IMR-90 (cell line): ENCODE results near the gene ACACB. TPM values are rescaled to one million over a fixed set of nuclear protein-coding genes. Genes with fewer than 3 reads are reported as not detected.

Experiments used
- ATAC-seq: fragments of 200-7000 bp; cut with Tn5 transposase; 2 replicates; pipeline ENCODE4 v1.9.1; 2020; ENCODE audit warnings: low read depth, mild to moderate bottlenecking, moderate library complexity
- BruUV-seq: library from RNA; stranded (reverse); fragments of 400-500 nt; replicated peaks from 2 replicates; lab custom pipeline; 2021; lab: Mats Ljungman, UMichigan
- CTCF ChIA-PET: fragments of 300-600 bp; formaldehyde crosslinking; extraction: SDS; loops from one replicate; lab custom pipeline; 2021; ENCODE audit warnings: antibody characterized with exemption; lab: Yijun Ruan, JAX
- POLR2A ChIA-PET: fragments of 300-600 bp; sonication (Branson Sonifier 250); formaldehyde crosslinking; loops from one replicate; lab custom pipeline; 2022; ENCODE audit warnings: antibody characterized with exemption; ENCODE audit not compliant: unreplicated experiment; lab: Charles Lee
- DNase-seq: peaks from one replicate; pipeline ENCODE4 v3.0.0; 2013
- H2AFZ ChIP-seq: replicated peaks from 2 replicates; pipeline ENCODE3; 2013; ENCODE audit warnings: low read length, mild to moderate bottlenecking; ENCODE audit not compliant: poor library complexity
- H2AK5ac ChIP-seq: 2 replicates; pipeline ENCODE4 v1.6.1; 2013; ENCODE audit warnings: low read depth, low read length, inconsistent platforms
- H2AK9ac ChIP-seq: replicated peaks from 2 replicates; pipeline ENCODE3; 2013; ENCODE audit warnings: mild to moderate bottlenecking, low read depth, low read length, moderate library complexity; ENCODE audit not compliant: poor library complexity
- H2BK120ac ChIP-seq: 2 replicates; pipeline ENCODE4 v1.6.1; 2013; ENCODE audit warnings: low read depth, low read length, inconsistent platforms
- H2BK15ac ChIP-seq: 3 replicates; pipeline ENCODE4 v1.6.1; 2013; ENCODE audit warnings: low read depth, low read length, inconsistent platforms
- H2BK20ac ChIP-seq: 2 replicates; pipeline ENCODE4 v1.6.1; 2013; ENCODE audit warnings: low read depth, mild to moderate bottlenecking, inconsistent platforms, low read length, moderate library complexity
- H2BK5ac ChIP-seq: 2 replicates; pipeline ENCODE4 v1.6.1; 2013; ENCODE audit warnings: mild to moderate bottlenecking, low read depth, low read length, inconsistent platforms; ENCODE audit not compliant: poor library complexity, severe bottlenecking
- H3K14ac ChIP-seq: replicated peaks from 2 replicates; pipeline ENCODE4 v1.6.1; 2013; ENCODE audit warnings: low read depth, low read length, inconsistent platforms
- H3K18ac ChIP-seq: 2 replicates; pipeline ENCODE4 v1.6.1; 2013; ENCODE audit warnings: low read depth, low read length, control low read depth
- H3K23ac ChIP-seq: 2 replicates; pipeline ENCODE4 v1.6.1; 2013; ENCODE audit warnings: low read depth, low read length, inconsistent platforms
- H3K27ac ChIP-seq: 2 replicates; pipeline ENCODE4 v1.5.1; 2013; ENCODE audit warnings: mild to moderate bottlenecking, control low read depth, low read length; ENCODE audit not compliant: insufficient read depth
- H3K27me3 ChIP-seq: 2 replicates; pipeline ENCODE4 v1.6.1; 2013; ENCODE audit warnings: low read length; ENCODE audit not compliant: control insufficient read depth, insufficient read depth
- H3K36me3 ChIP-seq: 2 replicates; pipeline ENCODE4 v1.6.1; 2013; ENCODE audit warnings: low read length, mixed read lengths; ENCODE audit not compliant: control insufficient read depth, insufficient read depth
- H3K4ac ChIP-seq: 2 replicates; pipeline ENCODE4 v1.6.1; 2013; ENCODE audit warnings: low read depth, low read length, inconsistent platforms
- H3K4me1 ChIP-seq: 2 replicates; pipeline ENCODE4 v1.6.1; 2013; ENCODE audit warnings: low read length, mixed read lengths; ENCODE audit not compliant: control insufficient read depth, insufficient read depth
- H3K4me2 ChIP-seq: 2 replicates; pipeline ENCODE4 v1.6.1; 2013; ENCODE audit warnings: low read depth, mild to moderate bottlenecking, control low read depth, low read length, moderate library complexity
- H3K4me3 ChIP-seq: 2 replicates; pipeline ENCODE4 v1.5.1; 2013; ENCODE audit warnings: low read depth, mild to moderate bottlenecking, control low read depth, low read length, moderate library complexity; ENCODE audit not compliant: insufficient read depth
- H3K56ac ChIP-seq: 2 replicates; pipeline ENCODE4 v1.6.1; 2013; ENCODE audit warnings: low read length, inconsistent platforms; ENCODE audit not compliant: insufficient read depth; ENCODE audit errors: extremely low read depth
- H3K79me1 ChIP-seq, 2 experiments: 2 replicates each; pipeline ENCODE4 v1.6.1; 2013; ENCODE audit warnings: low read length in 2 of 2, inconsistent platforms in 1 of 2, low read depth in 1 of 2
- H3K9ac ChIP-seq: 2 replicates; pipeline ENCODE4 v1.6.1; 2013; ENCODE audit warnings: low read depth, low read length, control low read depth
- H3K9me1 ChIP-seq: 2 replicates; pipeline ENCODE4 v1.6.1; 2013; ENCODE audit warnings: low read length, inconsistent platforms; ENCODE audit not compliant: insufficient read depth
- H3K9me3 ChIP-seq: 2 replicates; pipeline ENCODE4 v1.6.1; 2013; ENCODE audit warnings: low read length; ENCODE audit not compliant: control insufficient read depth, insufficient read depth
- H4K20me1 ChIP-seq: 2 replicates; pipeline ENCODE4 v1.6.1; 2013; ENCODE audit warnings: low read length, inconsistent platforms; ENCODE audit not compliant: insufficient read depth
- H4K5ac ChIP-seq: 2 replicates; pipeline ENCODE4 v1.6.1; 2013; ENCODE audit warnings: mild to moderate bottlenecking, low read depth, low read length, control low read depth
- H4K8ac ChIP-seq, 2 experiments: 2 replicates each; pipeline ENCODE4 v1.6.1; 2013; ENCODE audit warnings: low read depth in 2 of 2, low read length in 2 of 2, control low read depth in 1 of 2, inconsistent platforms in 1 of 2
- H4K91ac ChIP-seq: 2 replicates; pipeline ENCODE4 v1.6.1; 2013; ENCODE audit warnings: low read depth, low read length, inconsistent platforms; ENCODE audit not compliant: insufficient read depth
- MAZ ChIP-seq: IDR thresholded peaks from 2 replicates; pipeline ENCODE4 v1.6.1; 2012; ENCODE audit warnings: low read depth, mild to moderate bottlenecking, low read length, improper control_type of control experiment, moderate library complexity, borderline replicate concordance
- MXI1 ChIP-seq: IDR thresholded peaks from 2 replicates; pipeline ENCODE4 v1.6.1; 2012; ENCODE audit warnings: low read depth, mild to moderate bottlenecking, low read length, moderate library complexity, borderline replicate concordance
- RCOR1 ChIP-seq: IDR thresholded peaks from 2 replicates; pipeline ENCODE4 v1.6.1; 2012; ENCODE audit warnings: mild to moderate bottlenecking, low read length, improper control_type of control experiment; ENCODE audit not compliant: insufficient replicate concordance
- WGBS, 2 experiments: methylation state at CpG; one replicate each; pipeline versions ENCODE4 v1.1.5 to v1.1.7; 2013; ENCODE audit warnings: missing lambda C conversion rate in 2 of 2; ENCODE audit not compliant: insufficient read length in 1 of 2; ENCODE audit errors: extremely low coverage in 2 of 2; 5-methylcytosine and 5-hydroxymethylcytosine counted together
- dilution Hi-C: fragments of 300-500 bp; cut with HindIII; formaldehyde crosslinking; loops from one replicate; pipeline ENCODE4 v1.14.3; 2018; ENCODE audit warnings: low sequenced_read_pairs; ENCODE audit not compliant: unreplicated experiment
- in situ Hi-C: fragments of 300-500 bp; cut with MboI; formaldehyde crosslinking; loops from 3 replicates; pipeline ENCODE4 v1.14.3; 2019; ENCODE audit warnings: low sequenced_read_pairs, inconsistent platforms, mixed read lengths
- intact Hi-C: fragments of 100-400 bp; cut with micrococcal nuclease; formaldehyde crosslinking; loops from 2 replicates; pipeline ENCODE4 v1.10.0; 2022
- polyA plus RNA-seq, 3 experiments: library from polyadenylated mRNA; depleted of rRNA; stranded (reverse); fragments of >200 nt; gene quantifications; 2 replicates each; pipeline ENCODE4 v1.2.3, GENCODE V29; 2012; ENCODE audit warnings: low replicate concordance in 1 of 3
- total RNA-seq: library from RNA; depleted of rRNA; stranded (reverse); fragments of >200 nt; gene quantifications from 2 replicates; pipeline ENCODE4 v1.2.3, GENCODE V29; 2012

Gene ACACB
- total and polyA plus RNA-seq, 2 of the 4 experiments (the other 2 are of a cell fraction), result 2.0 to 2.1 TPM

DNA sequence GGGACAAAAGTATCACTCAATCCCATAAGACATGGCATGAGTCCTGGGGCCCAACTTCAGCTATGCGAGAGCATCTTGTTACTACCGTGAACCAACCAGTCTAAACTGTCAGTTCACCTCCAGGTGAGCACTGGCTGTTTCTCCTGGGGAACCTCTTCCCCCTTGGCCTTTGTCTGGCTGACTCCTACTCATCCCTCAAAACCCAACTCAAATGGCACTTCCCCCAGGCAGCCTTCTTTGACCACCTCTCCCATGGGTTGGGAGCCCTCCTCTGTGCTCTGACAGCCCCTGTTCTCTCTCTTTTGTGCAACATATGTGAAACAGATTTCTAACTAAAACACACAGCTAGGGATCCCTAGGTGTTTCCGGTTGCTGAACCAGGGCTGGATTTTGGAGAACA, 155.0 kb downstream of the ACACB start:
- Histone ChIP-seq H3K27me3 (peaks cover 10% of the 10 kb centered on the region; the same call in 1 of the 2 replicates), H2BK20ac (no peak overlapping the region), H3K4ac (no peak overlapping the region), H4K5ac (no peak overlapping the region), H3K4me3 (no peak overlapping the region), H3K14ac (no peak overlapping the region), H3K18ac (no peak overlapping the region), H3K9ac (no peak overlapping the region), H2BK15ac (no peak overlapping the region), H3K56ac (no peak overlapping the region), H4K91ac (no peak overlapping the region), H2AK5ac (no peak overlapping the region), H2BK120ac (no peak overlapping the region), H3K23ac (no peak overlapping the region), H3K4me2 (no peak overlapping the region), H3K4me1 (no peaks in the 10 kb centered on the region), H2AFZ (no peak overlapping the region), H4K8ac (no peak overlapping the region), H3K9me1 (no peaks in the 10 kb centered on the region), H2AK9ac (no peak overlapping the region), H3K27ac (no peak overlapping the region), H2BK5ac (no peak overlapping the region), H3K36me3 (no peaks in the 10 kb centered on the region), H3K79me1 (no peaks in the 10 kb centered on the region), H4K20me1 (no peaks in the 10 kb centered on the region), H3K9me3 (no peaks in the 10 kb centered on the region)
- dilution Hi-C loops, result no loop called here
- CTCF ChIA-PET, result no interaction called here
- POLR2A ChIA-PET, result no interaction called here
- ATAC-seq (no peak), DNase-seq (no peak)
- 88% methylated on average over 2 of the region's 3 CpGs; no CpG with 5 or more reads in 1 of the 2 experiments for WGBS, 2 experiments
- intact Hi-C loops, result no loop called here
- no TSS peak for BruUV-seq
- in situ Hi-C loops, result no loop called here
- TF ChIP-seq RCOR1, result no peak
- TF ChIP-seq MAZ, result no peak
- TF ChIP-seq MXI1, result no peak
